Skeletal muscle tissue (tissue), 4 donors: ENCODE data around the gene CYP21A2. TPM values are rescaled to one million over a fixed set of nuclear protein-coding genes. Genes with fewer than 3 reads are reported as not detected.
"Not testable (repeated sequence)": the region's sequence is repeated elsewhere in the genome, so short reads cannot be mapped to it uniquely, and the experiment has no call there.

Experiments used
- H3K27ac ChIP-seq: one replicate; pipeline ENCODE4 v1.7.0; 2013; ENCODE audit warnings: mild to moderate bottlenecking, low read depth, low read length, inconsistent platforms
- H3K27me3 ChIP-seq, 3 donors: one replicate each; pipeline ENCODE4 v1.7.0; 2013; ENCODE audit warnings: low read length in 3 of 3; ENCODE audit not compliant: control insufficient read depth in 3 of 3, insufficient read depth in 3 of 3
- H3K36me3 ChIP-seq, 3 donors: one replicate each; pipeline ENCODE4 v1.7.0; 2013; ENCODE audit warnings: low read length in 3 of 3; ENCODE audit not compliant: control insufficient read depth in 3 of 3, insufficient read depth in 3 of 3
- H3K4me1 ChIP-seq, 3 donors: one replicate each; pipeline ENCODE4 v1.7.0; 2013; ENCODE audit warnings: low read length in 3 of 3, mild to moderate bottlenecking in 3 of 3; ENCODE audit not compliant: control insufficient read depth in 3 of 3, insufficient read depth in 3 of 3
- H3K4me3 ChIP-seq, 3 donors: one replicate each; pipeline ENCODE4 v1.7.0; 2013; ENCODE audit warnings: low read length in 3 of 3
- H3K9ac ChIP-seq, 3 donors: one replicate each; pipeline ENCODE4 v1.7.0; 2013; ENCODE audit warnings: low read length in 3 of 3, mild to moderate bottlenecking in 3 of 3, moderate library complexity in 2 of 3, low read depth in 1 of 3
- H3K9me3 ChIP-seq, 3 donors: one replicate each; pipeline ENCODE4 v1.7.0; 2013; ENCODE audit warnings: low read length in 3 of 3; ENCODE audit not compliant: control insufficient read depth in 3 of 3
- total RNA-seq: library from RNA; depleted of rRNA; stranded (reverse); fragments of >200 nt; gene quantifications from one replicate; pipeline ENCODE4 v1.2.3, GENCODE V29; 2014
- donor health status: Osteomylitis.

Gene CYP21A2
- total RNA-seq, 1 donor from 2014 or later, result not detected

- Histone ChIP-seq H3K9ac (no peak overlapping the region), H3K4me3 (no peak overlapping the region), H3K36me3 (peaks cover 0 to 8% (median 6%) of the 10 kb centered on the region in 3 donors), H3K27ac (no peak overlapping the region), H3K9me3 (no peaks in the 10 kb centered on the region), H3K4me1 (peaks cover 20 to 22% (median 22%) of the 10 kb centered on the region in 3 donors), H3K27me3 (no peaks in the 10 kb centered on the region)
Measured at GRCh38 chr6:32050562-32050961, 12.3 kb downstream of the CYP21A2 start.

GRCh38 chr6:32052626-32053025 lies 14.4 kb downstream of the CYP21A2 start:
- not testable (repeated sequence) for H3K4me1 ChIP-seq, H3K27ac ChIP-seq, H3K4me3 ChIP-seq, H3K9me3 ChIP-seq, H3K9ac ChIP-seq, H3K27me3 ChIP-seq
- peaks cover 0 to 12% (median 6%) of the 10 kb centered on the region in 3 donors for H3K36me3 ChIP-seq

- not testable (repeated sequence) for H3K27me3 ChIP-seq, H3K9me3 ChIP-seq, H3K4me3 ChIP-seq, H3K4me1 ChIP-seq, H3K9ac ChIP-seq, H3K27ac ChIP-seq
- H3K36me3 ChIP-seq, result peaks cover 2 to 15% (median 6%) of the 10 kb centered on the region in 3 donors
Measured at GRCh38 chr6:32053314-32053713, 15.1 kb downstream of the CYP21A2 start.

GRCh38 chr6:32055756-32056155 lies 17.5 kb downstream of the CYP21A2 start:
- H3K4me1 ChIP-seq, H3K9me3 ChIP-seq, H3K4me3 ChIP-seq, H3K27me3 ChIP-seq, H3K9ac ChIP-seq, H3K27ac ChIP-seq: not testable (repeated sequence)
- peaks cover 2 to 13% (median 6%) of the 10 kb centered on the region in 3 donors for H3K36me3 ChIP-seq

- no peaks in the 10 kb centered on the region for H3K4me1 ChIP-seq
- no peaks in the 10 kb centered on the region for H3K27me3 ChIP-seq
- H3K27ac ChIP-seq, result no peak overlapping the region
- H3K9ac ChIP-seq, result no peak overlapping the region
- no peak overlapping the region for H3K4me3 ChIP-seq
- H3K36me3 ChIP-seq, result peaks cover 2 to 13% (median 6%) of the 10 kb centered on the region in 3 donors
- H3K9me3 ChIP-seq, result no peaks in the 10 kb centered on the region
Measured at GRCh38 chr6:32056254-32056653, 18.0 kb downstream of the CYP21A2 start.

GRCh38 chr6:32057966-32058365 lies 19.8 kb downstream of the CYP21A2 start:
- Histone ChIP-seq H3K4me1 (no peaks in the 10 kb centered on the region), H3K4me3 (no peak overlapping the region), H3K27me3 (no peaks in the 10 kb centered on the region), H3K9ac (no peak overlapping the region), H3K27ac (no peak overlapping the region), H3K9me3 (no peaks in the 10 kb centered on the region), H3K36me3 (peaks cover 6 to 13% (median 7%) of the 10 kb centered on the region in 3 donors)

- H3K36me3 ChIP-seq, result peaks cover 6 to 15% (median 7%) of the 10 kb centered on the region in 3 donors
- H3K9ac ChIP-seq, result no peak overlapping the region
- H3K9me3 ChIP-seq, result no peaks in the 10 kb centered on the region
- no peaks in the 10 kb centered on the region for H3K27me3 ChIP-seq
- no peak overlapping the region for H3K27ac ChIP-seq
- no peaks in the 10 kb centered on the region for H3K4me1 ChIP-seq
- no peak overlapping the region for H3K4me3 ChIP-seq
Measured at GRCh38 chr6:32058511-32058963, 20.3 kb downstream of the CYP21A2 start.

GRCh38 chr6:32060966-32061655 lies 22.9 kb downstream of the CYP21A2 start:
- no peak overlapping the region for H3K27ac ChIP-seq
- H3K9me3 ChIP-seq, result no peaks in the 10 kb centered on the region
- H3K36me3 ChIP-seq, result peaks cover 0 to 23% (median 7%) of the 10 kb centered on the region in 3 donors
- H3K27me3 ChIP-seq, result no peaks in the 10 kb centered on the region
- no peak overlapping the region for H3K4me3 ChIP-seq
- no peak overlapping the region for H3K9ac ChIP-seq
- H3K4me1 ChIP-seq, result no peaks in the 10 kb centered on the region

- Histone ChIP-seq H3K4me1 (no peaks in the 10 kb centered on the region), H3K9me3 (no peaks in the 10 kb centered on the region), H3K27ac (no peak overlapping the region), H3K4me3 (no peak overlapping the region), H3K36me3 (peaks cover 0 to 34% (median 11%) of the 10 kb centered on the region in 3 donors), H3K9ac (no peak overlapping the region), H3K27me3 (no peaks in the 10 kb centered on the region)
Measured at GRCh38 chr6:32064706-32065105, 26.5 kb downstream of the CYP21A2 start.

- not testable (repeated sequence) for H3K27me3 ChIP-seq, H3K27ac ChIP-seq, H3K9ac ChIP-seq, H3K9me3 ChIP-seq, H3K4me3 ChIP-seq, H3K4me1 ChIP-seq
- peaks cover 0 to 36% (median 12%) of the 10 kb centered on the region in 3 donors for H3K36me3 ChIP-seq
Measured at GRCh38 chr6:32067521-32067920, 29.3 kb downstream of the CYP21A2 start.
